Fibroblast of lung (primary cell): Measurements from ENCODE around the gene SLIT3. TPM values are rescaled to one million over a fixed set of nuclear protein-coding genes. Genes with fewer than 3 reads are reported as not detected.
A peak's percentile ranks its signal among the peaks of the same experiment; 100 is the strongest.

Source experiments
- DNase-seq, 2 donors: peaks; one replicate each; pipeline versions ENCODE4 v3.0.0 to v3.0.0-alpha.2; 2010; ENCODE audit warnings: low read depth in 2 of 2
- H2AFZ ChIP-seq: 2 replicates; pipeline ENCODE4 v1.5.1; 2012; ENCODE audit warnings: low read length, control low read depth, inconsistent platforms
- H3K27ac ChIP-seq: 2 replicates; pipeline ENCODE4 v1.5.1; 2011; ENCODE audit warnings: low read length, control low read depth; ENCODE audit not compliant: insufficient read depth
- H3K27me3 ChIP-seq: 2 replicates; pipeline ENCODE4 v1.5.1; 2011; ENCODE audit warnings: mild to moderate bottlenecking, low read length; ENCODE audit not compliant: control insufficient read depth, insufficient read depth
- H3K36me3 ChIP-seq: 2 replicates; pipeline ENCODE4 v1.5.1; 2011; ENCODE audit warnings: low read length; ENCODE audit not compliant: control insufficient read depth, insufficient read depth
- H3K4me1 ChIP-seq: 2 replicates; pipeline ENCODE4 v1.5.1; 2011; ENCODE audit warnings: low read length; ENCODE audit not compliant: control insufficient read depth, insufficient read depth; ENCODE audit errors: extremely low read depth
- H3K4me2 ChIP-seq: 2 replicates; pipeline ENCODE4 v1.5.1; 2011; ENCODE audit warnings: low read length, control low read depth; ENCODE audit not compliant: insufficient read depth; ENCODE audit errors: extremely low read depth
- H3K4me3 ChIP-seq, 4 experiments: fragments of 200-600 bp in 1 of 4; sonication (generic) in 1 of 4; replicated peaks in 1 of 4; 2 replicates each; pipeline ENCODE4 v1.5.1; 2011 to 2016; ENCODE audit warnings: low read length in 4 of 4, low read depth in 3 of 4, mild to moderate bottlenecking in 3 of 4, control low read depth in 2 of 4, inconsistent platforms in 1 of 4, mixed read lengths in 1 of 4; ENCODE audit not compliant: insufficient read depth in 1 of 4; ENCODE audit errors: control extremely low read depth in 1 of 4
- H3K79me2 ChIP-seq: 2 replicates; pipeline ENCODE4 v1.5.1; 2012; ENCODE audit warnings: mild to moderate bottlenecking, low read length, inconsistent platforms; ENCODE audit not compliant: control insufficient read depth, insufficient read depth
- H3K9ac ChIP-seq: 2 replicates; pipeline ENCODE4 v1.5.1; 2011; ENCODE audit warnings: mild to moderate bottlenecking, low read length, control low read depth; ENCODE audit not compliant: insufficient read depth
- H3K9me3 ChIP-seq: 2 replicates; pipeline ENCODE4 v1.5.1; 2012; ENCODE audit warnings: low read depth, low read length; ENCODE audit not compliant: control insufficient read depth, insufficient read depth
- H4K20me1 ChIP-seq: 2 replicates; pipeline ENCODE4 v1.5.1; 2011; ENCODE audit warnings: low read length; ENCODE audit not compliant: control insufficient read depth, insufficient read depth; ENCODE audit errors: extremely low read depth
- EZH2 ChIP-seq: IDR thresholded peaks from 2 replicates; pipeline ENCODE4 v1.5.1; 2012; ENCODE audit warnings: low read length, control low read depth, mild to moderate bottlenecking; ENCODE audit errors: missing control alignments
- polyA plus RNA-seq, 2 donors: library from polyadenylated mRNA; depleted of rRNA in 1 of 2; stranded (reverse) in 1 of 2; unstranded in 1 of 2; fragments of >200 nt; gene quantifications; 2 replicates each; pipeline ENCODE4 v1.2.1, GENCODE V29; 2011 to 2012; ENCODE audit warnings: missing spikeins in 1 of 2
- total RNA-seq: library from RNA; depleted of rRNA; stranded (reverse); fragments of >200 nt; gene quantifications from 2 replicates; pipeline ENCODE4 v1.2.1, GENCODE V29; 2014
- TF ChIP-seq, protein P1 (sequence below), 2 donors: IDR thresholded peaks in 1 of 2; conservative IDR thresholded peaks in 1 of 2; 1 replicate in 1 of 2; 2 replicates in 1 of 2; pipeline ENCODE4 v1.5.1; 2011 to 2012; ENCODE audit warnings: low read length in 2 of 2, control low read depth in 1 of 2, inconsistent platforms in 1 of 2, low read depth in 1 of 2, mild to moderate bottlenecking in 1 of 2

The SLIT3 gene
- total and polyA plus RNA-seq, 2 donors (not counting 1 experiment from before 2014, with no cell fraction given): 1.6 to 4.6 TPM

DNA sequence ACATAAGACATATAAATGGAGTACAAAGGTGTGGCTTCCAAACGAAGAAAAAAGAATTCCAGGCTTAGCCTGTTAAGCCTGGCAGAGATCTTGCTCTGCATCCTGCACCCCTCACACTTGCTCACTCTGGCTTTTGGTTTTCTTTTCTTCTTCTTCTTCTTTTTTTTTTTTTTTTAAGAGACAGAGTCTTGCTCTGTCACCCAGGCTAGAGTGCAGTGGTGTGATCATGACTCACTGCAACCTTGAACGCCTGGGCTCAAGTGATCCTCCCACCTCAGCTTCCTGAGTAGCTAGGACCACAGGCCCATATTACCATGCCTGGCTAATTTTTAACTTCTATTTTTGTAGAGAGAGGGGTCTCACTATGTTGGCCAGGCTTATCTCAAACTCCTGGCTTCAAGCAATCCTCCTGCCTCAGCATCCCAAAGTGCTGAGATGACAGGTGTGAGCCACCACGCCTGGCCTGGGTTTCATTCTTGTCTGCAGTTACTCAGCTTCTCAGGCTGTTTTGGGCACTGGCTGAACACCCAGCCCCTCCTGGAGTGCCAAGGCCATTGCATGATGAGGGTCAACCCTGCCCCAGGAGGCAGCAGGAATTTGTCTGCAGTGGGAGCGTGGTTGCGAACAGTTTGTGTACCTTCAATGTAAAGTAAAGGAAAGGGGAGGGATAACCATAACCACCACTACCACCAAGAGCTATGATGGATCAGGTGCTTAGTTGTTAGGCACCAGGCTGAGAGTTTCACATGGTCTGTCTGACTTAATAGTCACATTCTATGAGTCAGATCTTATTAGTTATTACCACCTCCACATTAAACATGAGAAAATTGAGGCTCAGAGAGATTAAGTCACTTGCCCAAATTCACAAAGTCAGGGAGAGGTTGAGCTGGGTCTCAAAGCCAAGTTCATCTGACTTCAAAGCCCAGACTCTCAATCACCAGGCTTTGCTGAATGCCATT is 502.6 kb downstream of the SLIT3 start:
- peak in 1 of 2 donors; percentile 16 for DNase-seq
- Histone ChIP-seq H3K9ac (no peak overlapping the region), H4K20me1 (no peaks in the 10 kb centered on the region), H3K4me1 (no peaks in the 10 kb centered on the region), H3K79me2 (no peaks in the 10 kb centered on the region), H3K36me3 (no peaks in the 10 kb centered on the region), H2AFZ (no peak overlapping the region), H3K27ac (no peak overlapping the region), H3K4me2 (no peak overlapping the region), H3K9me3 (no peaks in the 10 kb centered on the region), H3K4me3 (no peak overlapping the region), H3K27me3 (no peaks in the 10 kb centered on the region)
- TF ChIP-seq, protein P1, sequence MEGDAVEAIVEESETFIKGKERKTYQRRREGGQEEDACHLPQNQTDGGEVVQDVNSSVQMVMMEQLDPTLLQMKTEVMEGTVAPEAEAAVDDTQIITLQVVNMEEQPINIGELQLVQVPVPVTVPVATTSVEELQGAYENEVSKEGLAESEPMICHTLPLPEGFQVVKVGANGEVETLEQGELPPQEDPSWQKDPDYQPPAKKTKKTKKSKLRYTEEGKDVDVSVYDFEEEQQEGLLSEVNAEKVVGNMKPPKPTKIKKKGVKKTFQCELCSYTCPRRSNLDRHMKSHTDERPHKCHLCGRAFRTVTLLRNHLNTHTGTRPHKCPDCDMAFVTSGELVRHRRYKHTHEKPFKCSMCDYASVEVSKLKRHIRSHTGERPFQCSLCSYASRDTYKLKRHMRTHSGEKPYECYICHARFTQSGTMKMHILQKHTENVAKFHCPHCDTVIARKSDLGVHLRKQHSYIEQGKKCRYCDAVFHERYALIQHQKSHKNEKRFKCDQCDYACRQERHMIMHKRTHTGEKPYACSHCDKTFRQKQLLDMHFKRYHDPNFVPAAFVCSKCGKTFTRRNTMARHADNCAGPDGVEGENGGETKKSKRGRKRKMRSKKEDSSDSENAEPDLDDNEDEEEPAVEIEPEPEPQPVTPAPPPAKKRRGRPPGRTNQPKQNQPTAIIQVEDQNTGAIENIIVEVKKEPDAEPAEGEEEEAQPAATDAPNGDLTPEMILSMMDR (conservative IDR thresholded peaks at IDR 0.05 in 1 of 2, IDR thresholded peaks at IDR 0.05 in 1 of 2; ENCODE audit: low read depth in 1 of 2, low read length in 2 of 2): no peak
- TF ChIP-seq EZH2: no peak

DNA sequence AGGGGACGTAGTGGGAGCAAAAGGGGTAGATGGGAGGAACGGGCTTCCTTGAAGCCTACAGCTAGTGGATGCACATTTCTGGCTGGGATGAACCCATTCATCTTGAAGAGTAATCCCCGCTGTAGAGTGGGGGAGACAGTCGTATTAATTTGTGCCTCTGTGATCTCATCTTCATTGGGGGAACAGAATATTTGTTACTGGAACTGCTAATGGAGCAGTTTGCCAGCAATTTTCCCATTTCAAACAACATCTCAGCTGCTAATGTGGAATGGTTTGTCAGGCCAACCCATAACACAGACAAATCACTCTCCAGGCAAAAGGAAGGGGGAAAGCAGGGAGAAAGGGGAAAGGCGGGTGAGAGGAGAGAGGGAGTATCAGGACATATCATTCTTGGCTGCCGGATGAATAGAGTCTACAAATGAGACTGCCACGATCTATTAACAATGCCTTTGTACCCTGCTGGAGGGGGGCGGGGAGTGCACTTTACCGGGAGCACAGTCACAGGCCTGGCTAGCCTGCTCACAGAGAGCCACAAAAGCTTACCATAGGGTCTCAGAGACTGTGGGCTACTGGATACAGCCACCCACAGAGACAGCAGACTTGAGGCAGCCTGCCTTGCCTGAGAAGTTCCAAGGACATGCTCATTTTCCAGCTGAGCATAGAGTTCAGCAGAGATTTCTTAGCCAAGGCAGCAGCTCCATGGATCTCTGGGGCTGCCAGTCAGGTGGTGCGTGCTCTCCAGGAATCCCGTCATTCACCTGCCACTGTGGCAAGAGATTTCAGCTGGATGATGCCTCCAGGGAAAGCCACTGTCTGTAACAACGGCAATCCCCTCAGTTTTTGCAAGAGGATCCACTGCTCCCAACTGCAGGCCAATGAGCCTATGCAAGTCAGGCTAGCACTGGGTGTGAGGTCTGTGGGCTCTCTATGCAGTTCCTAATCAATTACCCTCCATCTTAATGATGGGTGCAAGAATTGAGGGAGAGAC is 504.1 kb downstream of the SLIT3 start:
- Histone ChIP-seq H3K9me3 (no peaks in the 10 kb centered on the region), H3K4me2 (no peak overlapping the region), H2AFZ (no peak overlapping the region), H3K27me3 (no peaks in the 10 kb centered on the region), H3K9ac (no peak overlapping the region), H3K4me1 (no peaks in the 10 kb centered on the region), H4K20me1 (no peaks in the 10 kb centered on the region), H3K36me3 (no peaks in the 10 kb centered on the region), H3K27ac (no peak overlapping the region), H3K79me2 (no peaks in the 10 kb centered on the region), H3K4me3 (no peak overlapping the region)
- TF ChIP-seq EZH2: no peak
- TF ChIP-seq, protein P1 (conservative IDR thresholded peaks at IDR 0.05 in 1 of 2, IDR thresholded peaks at IDR 0.05 in 1 of 2; ENCODE audit: low read depth in 1 of 2, low read length in 2 of 2): no peak
- DNase-seq: no peak

DNA sequence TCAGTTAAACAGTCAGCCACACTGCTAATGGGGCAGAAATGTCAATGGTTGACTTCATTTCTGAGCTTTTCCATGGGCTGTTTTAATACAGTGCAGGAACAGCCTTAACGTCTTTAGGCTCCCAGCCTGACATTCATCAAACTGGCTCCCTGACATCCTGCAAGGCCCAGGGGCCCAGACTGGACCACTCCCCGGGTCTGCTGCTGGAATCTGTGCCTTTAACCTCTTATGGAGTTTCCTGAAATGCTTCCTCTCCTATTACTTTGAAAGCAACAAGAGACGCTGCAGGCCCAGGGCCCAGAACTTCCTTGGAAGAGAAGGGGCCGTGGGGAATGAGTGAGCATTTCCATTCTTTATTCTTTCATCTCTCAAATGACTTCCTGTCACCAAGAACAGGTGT is 504.9 kb downstream of the SLIT3 start:
- H3K27me3 ChIP-seq: no peaks in the 10 kb centered on the region
- no peaks in the 10 kb centered on the region for H4K20me1 ChIP-seq
- H3K27ac ChIP-seq: no peak overlapping the region
- H3K36me3 ChIP-seq: no peaks in the 10 kb centered on the region
- H3K4me2 ChIP-seq: no peak overlapping the region
- H2AFZ ChIP-seq: no peak overlapping the region
- H3K4me3 ChIP-seq: no peak overlapping the region
- H3K4me1 ChIP-seq: no peaks in the 10 kb centered on the region
- H3K9ac ChIP-seq: no peak overlapping the region
- TF ChIP-seq, protein P1 (conservative IDR thresholded peaks at IDR 0.05 in 1 of 2, IDR thresholded peaks at IDR 0.05 in 1 of 2; ENCODE audit: low read depth in 1 of 2, low read length in 2 of 2): no peak
- TF ChIP-seq EZH2: no peak
- no peaks in the 10 kb centered on the region for H3K79me2 ChIP-seq
- no peak for DNase-seq
- H3K9me3 ChIP-seq: no peaks in the 10 kb centered on the region
